HL-60 (cell line): ENCODE data around the gene LDLRAD3.

Experiments used
- DNase-seq, 2 experiments: peaks; one replicate each; pipeline ENCODE4 v3.0.0-alpha.2; 2010 to 2020; ENCODE audit warnings: low read depth in 1 of 2, low spot score in 1 of 2
- H3K27ac ChIP-seq: fragments of 250-450 bp; sonication (Bioruptor Pico); replicated peaks from 2 replicates; pipeline ENCODE4 v1.5.1; 2020; ENCODE audit warnings: mild to moderate bottlenecking, moderate library complexity
- H3K27me3 ChIP-seq: fragments of 250-450 bp; sonication (Bioruptor Pico); 2 replicates; pipeline ENCODE4 v1.5.1; 2021; ENCODE audit warnings: mild to moderate bottlenecking, moderate library complexity; ENCODE audit not compliant: insufficient read depth, poor library complexity, severe bottlenecking
- H3K4me3 ChIP-seq: replicated peaks from 2 replicates; pipeline ENCODE4 v1.5.1; 2011; ENCODE audit warnings: mild to moderate bottlenecking, control low read depth, low read length; ENCODE audit not compliant: insufficient read depth
- CTCF ChIP-seq: IDR thresholded peaks from one replicate; pipeline ENCODE4 v1.5.1; 2011; ENCODE audit warnings: low read length, control low read depth, inconsistent platforms; ENCODE audit not compliant: insufficient read depth
- GABPA ChIP-seq: IDR thresholded peaks from 2 replicates; pipeline ENCODE4 v1.6.1; 2012; ENCODE audit warnings: low read depth
- POLR2AphosphoS5 ChIP-seq: IDR thresholded peaks from 2 replicates; pipeline ENCODE4 v1.6.1; 2012; ENCODE audit warnings: low read depth
- SPI1 ChIP-seq: IDR thresholded peaks from 2 replicates; pipeline ENCODE4 v1.6.1; 2012; ENCODE audit warnings: low read depth, mild to moderate bottlenecking, borderline replicate concordance
- TF ChIP-seq, protein P1 (sequence below): IDR thresholded peaks from 2 replicates; pipeline ENCODE4 v1.6.1; 2012; ENCODE audit warnings: low read depth; ENCODE audit not compliant: insufficient replicate concordance

LDLRAD3 gene

DNA sequence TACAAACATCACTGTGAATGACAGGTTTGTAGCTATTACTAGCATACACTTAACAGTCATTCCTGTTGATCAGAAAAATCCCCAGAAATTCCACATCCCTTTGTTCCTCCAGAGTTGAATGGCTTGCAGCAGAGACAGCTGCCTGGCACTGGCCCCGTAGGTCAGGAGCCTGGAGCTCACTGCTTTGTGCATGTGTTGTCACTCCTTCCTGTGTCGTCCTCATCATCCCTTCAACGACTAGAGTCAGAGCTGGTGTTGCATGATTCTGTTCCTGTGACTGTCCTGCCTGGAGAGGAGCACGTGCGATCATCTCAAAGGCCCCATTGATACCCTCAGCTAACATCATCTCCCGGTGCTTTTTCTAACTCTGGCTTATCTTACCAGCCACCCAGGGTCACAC lies 58.3 kb downstream of the LDLRAD3 start:
- no peak for DNase-seq
- no peak overlapping the region for H3K4me3 ChIP-seq
- no peak for TF ChIP-seq POLR2AphosphoS5
- no peak for TF ChIP-seq GABPA
- no peak for TF ChIP-seq CTCF
- TF ChIP-seq, protein P1, sequence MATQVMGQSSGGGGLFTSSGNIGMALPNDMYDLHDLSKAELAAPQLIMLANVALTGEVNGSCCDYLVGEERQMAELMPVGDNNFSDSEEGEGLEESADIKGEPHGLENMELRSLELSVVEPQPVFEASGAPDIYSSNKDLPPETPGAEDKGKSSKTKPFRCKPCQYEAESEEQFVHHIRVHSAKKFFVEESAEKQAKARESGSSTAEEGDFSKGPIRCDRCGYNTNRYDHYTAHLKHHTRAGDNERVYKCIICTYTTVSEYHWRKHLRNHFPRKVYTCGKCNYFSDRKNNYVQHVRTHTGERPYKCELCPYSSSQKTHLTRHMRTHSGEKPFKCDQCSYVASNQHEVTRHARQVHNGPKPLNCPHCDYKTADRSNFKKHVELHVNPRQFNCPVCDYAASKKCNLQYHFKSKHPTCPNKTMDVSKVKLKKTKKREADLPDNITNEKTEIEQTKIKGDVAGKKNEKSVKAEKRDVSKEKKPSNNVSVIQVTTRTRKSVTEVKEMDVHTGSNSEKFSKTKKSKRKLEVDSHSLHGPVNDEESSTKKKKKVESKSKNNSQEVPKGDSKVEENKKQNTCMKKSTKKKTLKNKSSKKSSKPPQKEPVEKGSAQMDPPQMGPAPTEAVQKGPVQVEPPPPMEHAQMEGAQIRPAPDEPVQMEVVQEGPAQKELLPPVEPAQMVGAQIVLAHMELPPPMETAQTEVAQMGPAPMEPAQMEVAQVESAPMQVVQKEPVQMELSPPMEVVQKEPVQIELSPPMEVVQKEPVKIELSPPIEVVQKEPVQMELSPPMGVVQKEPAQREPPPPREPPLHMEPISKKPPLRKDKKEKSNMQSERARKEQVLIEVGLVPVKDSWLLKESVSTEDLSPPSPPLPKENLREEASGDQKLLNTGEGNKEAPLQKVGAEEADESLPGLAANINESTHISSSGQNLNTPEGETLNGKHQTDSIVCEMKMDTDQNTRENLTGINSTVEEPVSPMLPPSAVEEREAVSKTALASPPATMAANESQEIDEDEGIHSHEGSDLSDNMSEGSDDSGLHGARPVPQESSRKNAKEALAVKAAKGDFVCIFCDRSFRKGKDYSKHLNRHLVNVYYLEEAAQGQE = no peak
- no peaks in the 10 kb centered on the region for H3K27me3 ChIP-seq
- no peak overlapping the region for H3K27ac ChIP-seq

- DNase-seq = no peak
- no peak for TF ChIP-seq POLR2AphosphoS5
- TF ChIP-seq, protein P1 = no peak
- TF ChIP-seq SPI1 = no peak
- no peak for TF ChIP-seq CTCF
- no peak for TF ChIP-seq GABPA
- H3K27ac ChIP-seq = no peak overlapping the region
- no peak overlapping the region for H3K4me3 ChIP-seq
- H3K27me3 ChIP-seq = no peaks in the 10 kb centered on the region
These were observed 58.9 kb downstream of the LDLRAD3 start for GRCh38 chr11:36002796-36003195.

- Histone ChIP-seq H3K27me3 (no peaks in the 10 kb centered on the region), H3K27ac (no peak overlapping the region), H3K4me3 (no peak overlapping the region)
- no peak for DNase-seq
- TF ChIP-seq SPI1 = no peak
These were observed 62.7 kb downstream of the LDLRAD3 start for GRCh38 chr11:36006556-36006955.

- no peak for DNase-seq
- Histone ChIP-seq H3K4me3 (no peak overlapping the region), H3K27me3 (no peaks in the 10 kb centered on the region), H3K27ac (no peak overlapping the region)
- TF ChIP-seq CTCF (no peak), POLR2AphosphoS5 (no peak), SPI1 (no peak), GABPA (no peak)
- TF ChIP-seq, protein P1 = no peak
These were observed 63.3 kb downstream of the LDLRAD3 start for GRCh38 chr11:36007127-36007655.
